MM.1S (cell line): ENCODE results near the gene SAXO1.
"Not testable (repeated sequence)": the region's sequence is repeated elsewhere in the genome, so short reads cannot be mapped to it uniquely, and the experiment has no call there.

Experiments used
- DNase-seq: peaks from one replicate; pipeline ENCODE4 v3.0.0-alpha.2; 2015
- H2AFZ ChIP-seq: fragments of 300-600 bp; sonication (generic); 2 replicates; pipeline ENCODE4 v1.6.0; 2016; ENCODE audit warnings: antibody characterized with exemption, low read length
- H3F3A ChIP-seq: fragments of 300-600 bp; sonication (generic); 2 replicates; pipeline ENCODE4 v1.6.1; 2016; ENCODE audit warnings: mild to moderate bottlenecking, antibody characterized with exemption, low read length, moderate library complexity, mixed read lengths; ENCODE audit not compliant: insufficient read depth
- H3K27ac ChIP-seq: fragments of 300-600 bp; sonication (generic); 2 replicates; pipeline ENCODE4 v1.5.1; 2016; ENCODE audit warnings: mild to moderate bottlenecking, low read length
- H3K27me3 ChIP-seq: fragments of 300-600 bp; sonication (generic); replicated peaks from 2 replicates; pipeline ENCODE4 v1.6.0; 2016; ENCODE audit warnings: low read length; ENCODE audit not compliant: insufficient read depth
- H3K36me3 ChIP-seq: fragments of 300-600 bp; sonication (generic); replicated peaks from 2 replicates; pipeline ENCODE4 v1.6.1; 2016; ENCODE audit warnings: mild to moderate bottlenecking, low read length, mixed read lengths; ENCODE audit not compliant: insufficient read depth
- H3K4me1 ChIP-seq: fragments of 300-600 bp; sonication (generic); 2 replicates; pipeline ENCODE4 v1.6.1; 2016; ENCODE audit warnings: low read length, mixed read lengths
- H3K4me2 ChIP-seq: fragments of 300-600 bp; sonication (generic); 2 replicates; pipeline ENCODE4 v1.6.0; 2016; ENCODE audit warnings: low read depth, low read length
- H3K4me3 ChIP-seq: fragments of 300-600 bp; sonication (generic); 2 replicates; pipeline ENCODE4 v1.5.1; 2016; ENCODE audit warnings: low read length, mixed read lengths
- H3K79me2 ChIP-seq: fragments of 300-600 bp; sonication (generic); 2 replicates; pipeline ENCODE4 v1.6.1; 2016; ENCODE audit warnings: mixed run types, low read length, mixed read lengths
- H3K9ac ChIP-seq: fragments of 300-600 bp; sonication (generic); 2 replicates; pipeline ENCODE4 v1.6.1; 2016; ENCODE audit warnings: low read length, mixed read lengths
- H3K9me2 ChIP-seq: fragments of 300-600 bp; sonication (generic); replicated peaks from 2 replicates; pipeline ENCODE4 v1.6.1; 2016; ENCODE audit warnings: mild to moderate bottlenecking, low read length, mixed read lengths; ENCODE audit not compliant: insufficient read depth
- H3K9me3 ChIP-seq: fragments of 300-600 bp; sonication (generic); replicated peaks from 2 replicates; pipeline ENCODE4 v1.6.1; 2016; ENCODE audit warnings: mild to moderate bottlenecking, low read length, mixed read lengths; ENCODE audit not compliant: insufficient read depth
- H4K20me1 ChIP-seq: fragments of 300-600 bp; sonication (generic); 2 replicates; pipeline ENCODE4 v1.6.1; 2016; ENCODE audit warnings: mild to moderate bottlenecking, low read length, moderate library complexity, mixed read lengths; ENCODE audit not compliant: insufficient read depth
- EZH2 ChIP-seq: fragments of 300-600 bp; sonication (generic); optimal IDR thresholded peaks from 2 replicates; pipeline ENCODE3; 2017; ENCODE audit warnings: low read depth, mild to moderate bottlenecking, antibody characterized with exemption, low read length, mixed read lengths
- EZH2phosphoT487 ChIP-seq: fragments of 300-600 bp; sonication (generic); IDR thresholded peaks from 2 replicates; pipeline ENCODE4 v1.6.1; 2018; ENCODE audit warnings: antibody characterized with exemption, low read length
- TF ChIP-seq, protein P1 (sequence below): fragments of 300-600 bp; sonication (generic); IDR thresholded peaks from 2 replicates; pipeline ENCODE4 v1.5.1; 2016; ENCODE audit warnings: antibody characterized with exemption, low read length, mixed read lengths

SAXO1 gene

DNA sequence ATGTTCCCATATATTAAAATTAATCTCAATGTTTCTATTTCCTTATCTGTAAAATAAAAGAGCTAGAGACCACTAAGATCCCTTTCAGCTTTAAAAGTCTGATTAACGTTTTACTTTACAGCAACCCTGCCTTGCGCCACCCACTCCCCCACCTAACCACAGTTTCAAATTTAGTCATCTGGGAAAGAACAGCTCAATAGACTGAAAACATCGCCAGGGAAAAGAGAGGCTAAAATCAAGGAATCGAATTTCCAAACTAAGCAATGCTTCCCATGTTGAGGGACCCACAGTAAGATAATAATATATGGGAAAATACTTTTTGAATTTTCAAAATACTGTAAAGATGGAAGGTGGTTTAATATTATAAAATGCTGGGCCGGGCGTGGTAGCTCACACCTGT is 6.6 kb downstream of the SAXO1 start:
- no peak overlapping the region for H3K4me3 ChIP-seq
- no peak overlapping the region for H3K9ac ChIP-seq
- H3K36me3 ChIP-seq = no peaks in the 10 kb centered on the region
- H3K9me3 ChIP-seq = no peaks in the 10 kb centered on the region
- H3K4me2 ChIP-seq = no peak overlapping the region
- H3K79me2 ChIP-seq = no peaks in the 10 kb centered on the region
- no peak for DNase-seq
- H2AFZ ChIP-seq = no peak overlapping the region
- H3K9me2 ChIP-seq = no peaks in the 10 kb centered on the region
- TF ChIP-seq EZH2phosphoT487 (no peak), EZH2 (no peak)
- TF ChIP-seq, protein P1, sequence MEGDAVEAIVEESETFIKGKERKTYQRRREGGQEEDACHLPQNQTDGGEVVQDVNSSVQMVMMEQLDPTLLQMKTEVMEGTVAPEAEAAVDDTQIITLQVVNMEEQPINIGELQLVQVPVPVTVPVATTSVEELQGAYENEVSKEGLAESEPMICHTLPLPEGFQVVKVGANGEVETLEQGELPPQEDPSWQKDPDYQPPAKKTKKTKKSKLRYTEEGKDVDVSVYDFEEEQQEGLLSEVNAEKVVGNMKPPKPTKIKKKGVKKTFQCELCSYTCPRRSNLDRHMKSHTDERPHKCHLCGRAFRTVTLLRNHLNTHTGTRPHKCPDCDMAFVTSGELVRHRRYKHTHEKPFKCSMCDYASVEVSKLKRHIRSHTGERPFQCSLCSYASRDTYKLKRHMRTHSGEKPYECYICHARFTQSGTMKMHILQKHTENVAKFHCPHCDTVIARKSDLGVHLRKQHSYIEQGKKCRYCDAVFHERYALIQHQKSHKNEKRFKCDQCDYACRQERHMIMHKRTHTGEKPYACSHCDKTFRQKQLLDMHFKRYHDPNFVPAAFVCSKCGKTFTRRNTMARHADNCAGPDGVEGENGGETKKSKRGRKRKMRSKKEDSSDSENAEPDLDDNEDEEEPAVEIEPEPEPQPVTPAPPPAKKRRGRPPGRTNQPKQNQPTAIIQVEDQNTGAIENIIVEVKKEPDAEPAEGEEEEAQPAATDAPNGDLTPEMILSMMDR = no peak
- no peaks in the 10 kb centered on the region for H3K27me3 ChIP-seq
- no peaks in the 10 kb centered on the region for H3F3A ChIP-seq
- no peaks in the 10 kb centered on the region for H4K20me1 ChIP-seq
- H3K27ac ChIP-seq = no peak overlapping the region
- no peaks in the 10 kb centered on the region for H3K4me1 ChIP-seq

DNA sequence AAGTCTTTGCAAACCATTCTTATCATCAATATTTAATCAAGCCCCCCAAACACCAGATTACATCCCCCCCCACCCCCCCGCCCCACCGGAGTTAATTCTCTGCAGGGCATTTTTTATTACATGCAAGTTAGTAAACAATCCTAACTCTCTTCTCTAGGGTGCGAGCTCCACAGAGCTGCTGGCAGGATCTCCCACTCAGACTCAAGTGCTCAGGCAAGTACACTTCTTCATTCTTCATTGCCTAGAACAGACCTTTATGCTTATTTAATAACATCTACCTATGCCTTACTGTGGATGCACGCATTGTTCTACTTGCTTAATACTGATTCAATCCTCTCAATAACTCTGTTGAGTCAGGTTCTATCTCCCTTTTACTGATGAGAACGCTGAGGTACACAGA is 9.9 kb downstream of the SAXO1 start:
- no peak for DNase-seq

DNA sequence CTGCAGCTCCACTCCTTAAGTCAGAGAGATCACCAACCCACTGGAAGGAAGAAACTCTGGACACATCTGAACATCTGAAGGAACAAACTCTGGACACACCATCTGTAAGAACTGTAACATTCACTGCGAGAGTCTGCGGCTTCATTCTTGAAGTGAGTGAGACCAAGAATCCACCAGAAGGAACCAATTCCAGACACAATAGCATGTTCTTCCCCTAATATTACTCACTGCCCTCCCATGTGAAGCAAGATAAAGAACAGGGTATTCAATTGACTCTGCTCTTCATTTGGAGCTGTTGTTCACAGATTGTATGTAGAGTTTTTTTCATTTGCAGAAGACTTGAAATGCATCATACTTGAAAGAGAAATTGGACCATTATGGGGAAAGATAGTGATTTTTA is 10.8 kb downstream of the SAXO1 start:
- no peaks in the 10 kb centered on the region for H3K9me2 ChIP-seq
- no peak overlapping the region for H2AFZ ChIP-seq
- H3F3A ChIP-seq = no peaks in the 10 kb centered on the region
- DNase-seq = no peak
- no peaks in the 10 kb centered on the region for H3K79me2 ChIP-seq
- no peak overlapping the region for H3K4me3 ChIP-seq
- no peaks in the 10 kb centered on the region for H4K20me1 ChIP-seq
- H3K27ac ChIP-seq = no peak overlapping the region
- no peaks in the 10 kb centered on the region for H3K36me3 ChIP-seq
- H3K9me3 ChIP-seq = no peaks in the 10 kb centered on the region
- no peaks in the 10 kb centered on the region for H3K27me3 ChIP-seq
- no peaks in the 10 kb centered on the region for H3K4me1 ChIP-seq
- H3K9ac ChIP-seq = no peak overlapping the region
- no peak overlapping the region for H3K4me2 ChIP-seq
- no peak for TF ChIP-seq EZH2
- no peak for TF ChIP-seq EZH2phosphoT487
- TF ChIP-seq, protein P1 = no peak

More for the DNA sequence above, 9.9 kb downstream of the SAXO1 start:
- Histone ChIP-seq H3K9me3 (no peaks in the 10 kb centered on the region), H3F3A (no peaks in the 10 kb centered on the region), H3K36me3 (no peaks in the 10 kb centered on the region), H3K4me1 (no peaks in the 10 kb centered on the region), H3K4me3 (no peak overlapping the region), H3K9me2 (no peaks in the 10 kb centered on the region), H4K20me1 (no peaks in the 10 kb centered on the region), H3K27me3 (no peaks in the 10 kb centered on the region), H3K9ac (no peak overlapping the region), H3K27ac (no peak overlapping the region), H3K4me2 (no peak overlapping the region), H3K79me2 (no peaks in the 10 kb centered on the region), H2AFZ (no peak overlapping the region)
- TF ChIP-seq, protein P1 = no peak
- TF ChIP-seq EZH2phosphoT487 = no peak

DNA sequence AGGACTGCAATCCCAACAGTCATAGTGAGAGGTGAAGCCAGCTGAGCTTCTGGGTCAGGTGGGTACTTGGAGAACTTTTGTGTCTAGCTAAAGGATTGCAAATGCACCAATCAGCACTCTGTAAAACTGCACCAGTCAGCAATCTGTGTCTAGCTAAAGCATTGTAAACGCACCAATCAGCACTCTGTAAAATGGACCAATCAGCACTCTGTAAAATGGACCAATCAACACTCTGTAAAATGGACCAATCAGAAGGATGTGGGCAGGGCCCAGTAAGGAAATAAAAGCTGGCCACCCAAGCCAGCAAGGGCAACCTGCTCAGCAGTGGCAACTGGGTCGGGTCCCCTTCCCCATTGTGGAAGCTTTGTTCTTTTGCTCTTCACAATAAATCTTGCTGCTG is 11.4 kb downstream of the SAXO1 start:
- H3K27ac ChIP-seq, H3K4me2 ChIP-seq, H3K9ac ChIP-seq, H3K36me3 ChIP-seq, H4K20me1 ChIP-seq, H2AFZ ChIP-seq, H3K27me3 ChIP-seq, H3K4me1 ChIP-seq, H3F3A ChIP-seq, DNase-seq, H3K79me2 ChIP-seq, H3K9me2 ChIP-seq, H3K9me3 ChIP-seq, H3K4me3 ChIP-seq: not testable (repeated sequence)
